ENCODE results near the gene TSSC4. TPM values are rescaled to one million over a fixed set of nuclear protein-coding genes. Genes with fewer than 3 reads are reported as not detected.

TSSC4 gene
- total RNA-seq, 1 donor from 2014 or later: 37.6 TPM

- no peak overlapping the region for H3K27ac ChIP-seq
- intact Hi-C loops (cut with DNase I): no loop called here
- TF ChIP-seq POLR2AphosphoS5 (IDR thresholded peaks at IDR 0.05; ENCODE audit: insufficient read depth in 1 of 2, low read depth in 1 of 2) (no peak), CTCF (IDR thresholded peaks at IDR 0.05) (no peak), POLR2A (IDR thresholded peaks at IDR 0.05) (no peak)
- no peaks in the 10 kb centered on the region for H3K36me3 ChIP-seq
- no peak overlapping the region for H3K4me3 ChIP-seq
- DNase-seq (ENCODE audit: extremely low spot score in 2 of 2): no peak
- H3K27me3 ChIP-seq: no peaks in the 10 kb centered on the region
- peaks cover 4% of the 10 kb centered on the region for H3K4me1 ChIP-seq
- no peaks in the 10 kb centered on the region for H3K9me3 ChIP-seq
Measured at GRCh38 chr11:2369896-2370295, 30.7 kb upstream of the TSSC4 start.

GRCh38 chr11:2374456-2375201, 25.9 kb upstream of the TSSC4 start:
- H3K36me3 ChIP-seq: no peaks in the 10 kb centered on the region
- no peak overlapping the region for H3K27ac ChIP-seq
- TF ChIP-seq POLR2A (IDR thresholded peaks at IDR 0.05) (no peak), CTCF (IDR thresholded peaks at IDR 0.05) (no peak), POLR2AphosphoS5 (IDR thresholded peaks at IDR 0.05; ENCODE audit: insufficient read depth in 1 of 2, low read depth in 1 of 2) (no peak)
- H3K27me3 ChIP-seq: no peaks in the 10 kb centered on the region
- peaks cover 24% of the 10 kb centered on the region for H3K4me1 ChIP-seq
- DNase-seq (ENCODE audit: extremely low spot score in 2 of 2): no peak
- intact Hi-C loops (cut with DNase I): loop anchor here (5.0 kb wide), 1 partner anchor 57 kb away; no protein-coding TSS in a partner anchor
- no peak overlapping the region for H3K4me3 ChIP-seq
- H3K9me3 ChIP-seq: no peaks in the 10 kb centered on the region

- no peak overlapping the region for H3K27ac ChIP-seq
- no peak for TF ChIP-seq CTCF (IDR thresholded peaks at IDR 0.05)
- no peaks in the 10 kb centered on the region for H3K9me3 ChIP-seq
- H3K4me1 ChIP-seq: peaks cover 32% of the 10 kb centered on the region
- intact Hi-C loops (cut with DNase I): loop anchor here (5.0 kb wide), 1 partner anchor 58 kb away; no protein-coding TSS in a partner anchor
- H3K36me3 ChIP-seq: no peaks in the 10 kb centered on the region
- no peak for DNase-seq (ENCODE audit: extremely low spot score in 2 of 2)
- H3K27me3 ChIP-seq: no peaks in the 10 kb centered on the region
- no peak overlapping the region for H3K4me3 ChIP-seq
Measured at GRCh38 chr11:2375341-2375853, 25.2 kb upstream of the TSSC4 start.

GRCh38 chr11:2375964-2376551, 24.5 kb upstream of the TSSC4 start:
- no peak for DNase-seq (ENCODE audit: extremely low spot score in 2 of 2)
- H3K9me3 ChIP-seq: no peaks in the 10 kb centered on the region
- no peak overlapping the region for H3K4me3 ChIP-seq
- intact Hi-C loops (cut with DNase I): loop anchor here (5.0 kb wide), 1 partner anchor 59 kb away; no protein-coding TSS in a partner anchor
- no peaks in the 10 kb centered on the region for H3K36me3 ChIP-seq
- H3K27me3 ChIP-seq: no peaks in the 10 kb centered on the region
- peaks cover 38% of the 10 kb centered on the region for H3K4me1 ChIP-seq
- TF ChIP-seq POLR2AphosphoS5 (IDR thresholded peaks at IDR 0.05; ENCODE audit: insufficient read depth in 1 of 2, low read depth in 1 of 2) (no peak), CTCF (IDR thresholded peaks at IDR 0.05) (no peak), POLR2A (IDR thresholded peaks at IDR 0.05) (no peak)
- H3K27ac ChIP-seq: no peak overlapping the region
